CD4-positive, alpha-beta T cell (primary cell): ENCODE data around the gene MYOD1. TPM values are rescaled to one million over a fixed set of nuclear protein-coding genes. Genes with fewer than 3 reads are reported as not detected.

Experiments used
- ATAC-seq: fragments of 200-7000 bp; cut with Tn5 transposase; one replicate; pipeline ENCODE4 v1.10.0; 2022; ENCODE audit warnings: mild to moderate bottlenecking; ENCODE audit not compliant: poor library complexity
- CTCF ChIA-PET: fragments of 350-600 bp; sonication (Branson Sonifier 250); formaldehyde crosslinking; loops from one replicate; lab custom pipeline; 2021; ENCODE audit warnings: antibody characterized with exemption, inconsistent platforms; lab: Charles Lee
- POLR2A ChIA-PET: fragments of 350-600 bp; sonication (Branson Sonifier 250); formaldehyde crosslinking; loops from one replicate; lab custom pipeline; 2021; ENCODE audit warnings: antibody characterized with exemption, inconsistent platforms; lab: Charles Lee
- DNase-seq, 14 experiments: peaks; one replicate each; pipeline ENCODE4 v3.0.0-alpha.2; 2013 to 2020; ENCODE audit warnings: mixed read lengths in 2 of 14
- H3K27ac ChIP-seq, 2 donors: one replicate each; pipeline versions ENCODE4 v1.5.1 to v1.7.0; 2013; ENCODE audit warnings: low read length in 2 of 2, low read depth in 1 of 2, mild to moderate bottlenecking in 1 of 2
- H3K27me3 ChIP-seq, 2 experiments: 1 replicate in 1 of 2; 2 replicates in 1 of 2; pipeline versions ENCODE4 v1.6.1 to v1.7.0; 2013; ENCODE audit warnings: low read length in 2 of 2, control low read depth in 1 of 2, mild to moderate bottlenecking in 1 of 2, moderate library complexity in 1 of 2; ENCODE audit not compliant: insufficient read depth in 2 of 2, control insufficient read depth in 1 of 2
- H3K36me3 ChIP-seq: one replicate; pipeline ENCODE4 v1.6.1; 2013; ENCODE audit warnings: low read length, control low read depth; ENCODE audit not compliant: insufficient read depth
- H3K4me1 ChIP-seq: one replicate; pipeline ENCODE4 v1.6.1; 2013; ENCODE audit warnings: low read length, control low read depth; ENCODE audit not compliant: insufficient read depth
- H3K4me3 ChIP-seq: one replicate; pipeline ENCODE4 v1.5.1; 2013; ENCODE audit warnings: mild to moderate bottlenecking, low read length, moderate library complexity
- H3K9me3 ChIP-seq, 2 experiments: 1 replicate in 1 of 2; 2 replicates in 1 of 2; pipeline versions ENCODE4 v1.6.1 to v1.7.0; 2013; ENCODE audit warnings: low read length in 2 of 2, mild to moderate bottlenecking in 2 of 2, control low read depth in 1 of 2, moderate library complexity in 1 of 2; ENCODE audit not compliant: control insufficient read depth in 1 of 2, insufficient read depth in 1 of 2
- H3K27ac Mint-ChIP-seq: one replicate; pipeline ENCODE4 v1.8.0; 2020; ENCODE audit warnings: mixed read lengths
- H3K27me3 Mint-ChIP-seq: one replicate; pipeline ENCODE4 v1.8.0; 2021; ENCODE audit warnings: mixed read lengths
- H3K36me3 Mint-ChIP-seq: one replicate; pipeline ENCODE4 v1.8.0; 2021; ENCODE audit warnings: low read depth, mixed read lengths
- H3K4me1 Mint-ChIP-seq: one replicate; pipeline ENCODE4 v1.8.0; 2021; ENCODE audit warnings: low read depth, mixed read lengths
- H3K4me3 Mint-ChIP-seq: one replicate; pipeline ENCODE4 v1.8.0; 2020; ENCODE audit warnings: mild to moderate bottlenecking, mixed read lengths
- H3K9me3 Mint-ChIP-seq: one replicate; pipeline ENCODE4 v1.8.0; 2020; ENCODE audit warnings: mixed read lengths
- CTCF ChIP-seq: fragments of 200-600 bp; IDR thresholded peaks from one replicate; pipeline ENCODE4 v1.8.0; 2022; ENCODE audit warnings: antibody characterized with exemption, mild to moderate bottlenecking
- intact Hi-C, 2 experiments: fragments of 100-400 bp; cut with DNase I in 1 of 2; cut with micrococcal nuclease in 1 of 2; formaldehyde crosslinking; loops; one replicate each; pipeline versions ENCODE4 v1.15.1 to v1.9.0; 2023 to 2025; cut with DNase I, micrococcal nuclease
- total RNA-seq, 174 experiments: library from RNA in 2 of 174; stranded (reverse) in 2 of 174; gene quantifications; one replicate each; pipeline ENCODE4 v1.2.3 and lab custom pipeline; 2021 to 2026

The MYOD1 gene
- total RNA-seq, 2 experiments from 2014 or later, result not detected

- H3K27ac Mint-ChIP-seq, result no peak overlapping the region
- Histone ChIP-seq H3K4me3 (no peak overlapping the region), H3K36me3 (no peaks in the 10 kb centered on the region), H3K27ac (no peak overlapping the region), H3K4me1 (no peaks in the 10 kb centered on the region), H3K9me3 (peaks cover 0 to 3% of the 10 kb centered on the region in 2 experiments), H3K27me3 (peaks cover 16 to 51% of the 10 kb centered on the region in 2 experiments)
- ATAC-seq, result no peak
- ChIA-PET CTCF (no interaction called here), POLR2A (no interaction called here)
- no peaks in the 10 kb centered on the region for H3K4me1 Mint-ChIP-seq
- intact Hi-C loops, result no loop called here
- H3K27me3 Mint-ChIP-seq, result peaks cover 54% of the 10 kb centered on the region
- H3K36me3 Mint-ChIP-seq, result no peaks in the 10 kb centered on the region
- H3K9me3 Mint-ChIP-seq, result no peaks in the 10 kb centered on the region
- DNase-seq, result no peak
- no peak overlapping the region for H3K4me3 Mint-ChIP-seq
- no peak for TF ChIP-seq CTCF
Measured at GRCh38 chr11:17697175-17697949, 22.0 kb upstream of the MYOD1 start.

- H3K9me3 Mint-ChIP-seq, result no peaks in the 10 kb centered on the region
- peaks cover 39% of the 10 kb centered on the region for H3K27me3 Mint-ChIP-seq
- no peak overlapping the region for H3K27ac ChIP-seq
- no peaks in the 10 kb centered on the region for H3K36me3 Mint-ChIP-seq
- no peaks in the 10 kb centered on the region for H3K4me1 ChIP-seq
- H3K4me3 ChIP-seq, result no peak overlapping the region
- H3K4me3 Mint-ChIP-seq, result no peak overlapping the region
- no peak for DNase-seq
- intact Hi-C loops, result no loop called here
- peaks cover 12 to 38% of the 10 kb centered on the region in 2 experiments for H3K27me3 ChIP-seq
- no peak overlapping the region for H3K27ac Mint-ChIP-seq
- no peak for ATAC-seq
- peaks cover 0 to 3% of the 10 kb centered on the region in 2 experiments for H3K9me3 ChIP-seq
- no peak for TF ChIP-seq CTCF
- H3K4me1 Mint-ChIP-seq, result no peaks in the 10 kb centered on the region
- POLR2A ChIA-PET, result no interaction called here
- H3K36me3 ChIP-seq, result no peaks in the 10 kb centered on the region
- CTCF ChIA-PET, result no interaction called here
Measured at GRCh38 chr11:17699147-17700114, 19.9 kb upstream of the MYOD1 start.

- H3K36me3 ChIP-seq, result no peaks in the 10 kb centered on the region
- no peak for TF ChIP-seq CTCF
- no peaks in the 10 kb centered on the region for H3K4me1 ChIP-seq
- peaks cover 0 to 3% of the 10 kb centered on the region in 2 experiments for H3K9me3 ChIP-seq
- Mint-ChIP-seq H3K9me3 (no peaks in the 10 kb centered on the region), H3K27me3 (peaks cover 36% of the 10 kb centered on the region), H3K4me3 (no peak overlapping the region), H3K4me1 (no peaks in the 10 kb centered on the region), H3K27ac (no peak overlapping the region), H3K36me3 (no peaks in the 10 kb centered on the region)
- CTCF ChIA-PET, result no interaction called here
- POLR2A ChIA-PET, result no interaction called here
- no peak overlapping the region for H3K4me3 ChIP-seq
- peaks cover 8 to 27% of the 10 kb centered on the region in 2 experiments for H3K27me3 ChIP-seq
- no peak for ATAC-seq
- intact Hi-C loops, result no loop called here
- DNase-seq, result no peak
- no peak overlapping the region for H3K27ac ChIP-seq
Measured at GRCh38 chr11:17700991-17701390, 18.4 kb upstream of the MYOD1 start.
